Amniotic epithelial cell (primary cell): Measurements from ENCODE around the gene NNT.
"Not testable (repeated sequence)": the region's sequence is repeated elsewhere in the genome, so short reads cannot be mapped to it uniquely, and the experiment has no call there.

Experiments
- DNase-seq: peaks from one replicate; pipeline ENCODE4 v3.0.0-alpha.2; 2010; ENCODE audit warnings: low read depth

The NNT gene

DNA sequence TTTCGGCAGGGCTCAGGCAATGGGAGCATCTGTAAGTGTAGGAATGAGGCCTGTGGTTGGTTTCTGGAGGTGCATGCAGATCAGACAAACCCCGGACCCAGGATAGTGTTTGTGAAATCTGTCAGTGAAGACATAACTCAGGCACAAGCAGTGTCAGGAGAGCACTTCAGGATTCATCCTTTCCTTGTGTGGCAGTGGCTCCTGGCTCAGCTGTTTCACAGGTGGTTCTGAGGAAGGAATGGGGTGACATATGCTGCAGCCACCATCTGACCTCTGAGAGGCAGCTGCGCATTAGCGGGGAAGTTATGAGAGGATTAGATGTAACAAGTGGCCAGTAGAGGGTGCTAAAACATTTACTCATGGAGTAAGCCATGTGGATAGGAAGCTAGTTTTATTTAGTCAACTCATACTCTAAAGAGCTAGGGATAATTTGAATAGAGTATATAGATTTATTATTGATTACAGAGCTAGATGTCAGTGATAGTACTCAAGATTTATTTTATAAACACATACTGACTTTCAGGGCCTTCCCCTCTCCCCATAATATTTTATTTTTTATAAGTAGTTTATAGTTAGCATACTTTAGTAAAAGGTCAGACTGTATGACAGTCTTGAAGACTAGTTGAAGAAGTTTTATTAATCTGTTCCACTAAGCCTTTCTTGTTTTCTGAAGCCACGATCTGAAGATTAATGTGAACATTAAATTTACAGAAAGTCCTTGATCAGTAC is 28.4 kb downstream of the NNT start:
- DNase-seq = peak; percentile 80

DNA sequence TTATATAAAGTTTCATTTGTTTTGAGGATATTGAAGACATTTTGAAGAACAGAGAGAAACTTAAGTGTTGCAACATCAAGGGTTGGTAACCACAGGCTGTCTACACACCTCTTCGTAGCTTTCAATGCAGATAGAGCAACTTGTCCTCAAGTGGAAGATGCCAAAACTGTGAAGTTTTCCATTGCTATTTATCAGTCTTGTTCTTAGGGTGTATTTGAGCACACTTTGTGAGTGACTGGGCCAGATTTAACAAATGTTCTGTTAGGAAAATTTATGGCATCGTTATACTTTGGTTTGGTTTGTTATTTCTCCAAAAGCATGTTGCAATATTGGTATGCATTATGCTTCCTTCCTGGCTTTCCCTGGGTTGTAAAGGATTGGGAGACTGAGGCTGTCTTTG is 31.6 kb downstream of the NNT start:
- DNase-seq = peak; percentile 28

DNA sequence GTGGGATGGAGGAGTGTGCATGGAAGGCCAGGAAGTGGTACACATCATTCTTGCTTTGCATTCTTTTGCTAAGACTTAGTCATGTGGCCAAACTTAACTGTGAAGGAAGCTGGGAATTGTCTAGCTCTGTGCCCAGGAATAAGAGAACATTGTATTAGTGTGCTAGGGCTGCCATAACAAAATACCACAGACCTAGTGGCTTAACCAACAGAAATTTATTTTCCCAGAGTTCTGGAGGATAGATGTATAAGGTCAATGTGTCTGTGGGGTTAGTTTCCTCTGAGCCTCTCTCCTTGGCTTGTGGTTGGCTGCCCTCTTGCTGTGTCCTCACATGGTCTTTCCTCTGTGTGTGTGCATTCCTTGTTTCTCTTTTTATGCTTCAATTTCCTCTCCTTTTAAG is 32.4 kb downstream of the NNT start:
- peak; percentile 63 for DNase-seq

DNA sequence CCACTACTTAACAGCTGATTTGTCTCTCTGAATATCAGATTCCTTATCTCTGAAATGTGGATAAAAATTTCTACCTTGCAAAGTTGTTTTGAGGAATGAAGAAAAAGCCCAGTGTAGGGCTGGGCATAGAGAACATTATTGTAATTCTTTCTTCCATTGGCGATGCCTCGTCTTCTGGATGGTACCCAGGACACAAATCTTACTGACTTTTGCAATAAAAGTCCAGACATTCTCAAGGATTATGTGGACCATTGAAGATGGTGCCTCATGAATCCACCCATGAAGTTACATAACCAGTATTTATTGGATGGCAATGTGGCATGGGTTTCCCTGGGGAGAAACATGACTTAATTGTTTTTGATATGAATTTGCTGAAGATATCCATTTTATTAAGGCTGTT is 33.1 kb downstream of the NNT start:
- peak; percentile 89 for DNase-seq

DNA sequence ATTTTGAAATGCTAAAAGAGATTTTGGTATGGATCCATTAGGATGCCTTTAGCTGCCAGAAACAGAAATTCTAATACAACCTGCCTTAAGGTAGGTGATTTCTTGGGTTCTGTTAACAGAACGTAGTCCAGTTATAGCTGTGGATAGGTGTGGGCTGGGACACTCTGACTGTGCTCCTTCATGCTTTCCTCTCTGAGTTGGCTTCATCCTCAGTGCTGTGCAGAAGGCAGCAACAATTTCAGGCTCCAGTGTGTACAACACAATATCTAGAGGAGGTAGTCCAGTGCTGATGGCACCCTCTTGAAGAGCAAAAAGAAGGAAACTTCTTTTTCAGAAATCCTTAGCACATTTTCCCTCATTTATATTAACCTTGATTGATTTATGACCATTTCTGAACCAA is 34.4 kb downstream of the NNT start:
- no peak for DNase-seq

DNA sequence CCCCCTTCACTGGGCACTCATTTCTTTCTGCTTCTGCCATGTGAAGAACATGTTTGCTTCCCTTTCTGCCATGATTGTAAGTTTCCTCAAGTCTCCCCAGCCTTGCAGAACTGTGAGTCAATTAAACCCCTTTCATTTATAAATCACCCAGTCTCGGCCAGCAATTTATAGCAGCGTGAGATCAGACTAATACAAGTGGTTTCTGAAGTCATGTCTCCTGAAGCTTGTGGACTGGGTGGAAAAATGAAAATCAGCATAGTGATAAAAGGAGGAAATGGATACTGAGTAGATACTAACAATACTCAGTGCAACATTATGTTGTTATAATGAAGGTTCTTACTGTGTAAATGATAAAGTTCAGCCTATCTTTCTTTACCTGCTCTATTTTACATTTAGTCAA is 35.1 kb downstream of the NNT start:
- DNase-seq = peak; percentile 25

DNA sequence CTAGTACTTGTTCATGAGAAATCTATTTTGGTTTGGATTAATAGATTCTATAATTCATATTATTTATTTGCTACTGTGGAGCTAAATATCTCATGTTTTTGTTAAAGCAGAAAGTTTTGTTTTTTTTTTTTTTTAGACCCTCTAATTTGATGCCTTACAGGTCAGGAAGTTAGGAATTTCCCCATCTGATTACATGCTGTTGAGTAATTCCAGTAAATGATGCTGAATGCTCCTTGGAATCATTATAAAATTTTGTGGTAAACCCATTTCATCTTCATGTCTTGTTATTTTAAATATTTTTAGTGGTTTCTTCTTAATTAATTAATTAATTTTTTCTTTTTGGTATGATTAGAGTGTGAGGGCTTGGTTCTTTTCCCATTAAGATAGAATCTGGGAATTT is 35.6 kb downstream of the NNT start:
- peak; percentile 54 for DNase-seq

DNA sequence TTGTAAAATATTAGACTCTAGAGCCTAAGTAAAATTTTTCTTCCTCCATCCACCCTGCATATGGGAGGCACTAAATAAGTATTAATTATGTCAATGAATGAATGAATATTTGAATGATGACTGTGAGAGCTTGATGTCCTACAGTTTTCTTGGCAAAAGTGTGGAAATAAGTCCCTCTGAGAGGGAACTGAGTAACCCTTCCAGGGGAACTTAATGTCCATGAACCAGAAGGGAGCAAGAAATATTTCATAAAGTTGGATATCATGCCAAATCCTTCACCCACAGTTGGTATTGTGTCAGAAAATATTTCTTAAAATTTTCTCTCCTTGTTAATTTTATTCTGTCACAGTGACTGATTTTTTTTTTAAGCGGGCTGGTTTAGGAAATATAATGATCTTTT is 36.6 kb downstream of the NNT start:
- DNase-seq = no peak

DNA sequence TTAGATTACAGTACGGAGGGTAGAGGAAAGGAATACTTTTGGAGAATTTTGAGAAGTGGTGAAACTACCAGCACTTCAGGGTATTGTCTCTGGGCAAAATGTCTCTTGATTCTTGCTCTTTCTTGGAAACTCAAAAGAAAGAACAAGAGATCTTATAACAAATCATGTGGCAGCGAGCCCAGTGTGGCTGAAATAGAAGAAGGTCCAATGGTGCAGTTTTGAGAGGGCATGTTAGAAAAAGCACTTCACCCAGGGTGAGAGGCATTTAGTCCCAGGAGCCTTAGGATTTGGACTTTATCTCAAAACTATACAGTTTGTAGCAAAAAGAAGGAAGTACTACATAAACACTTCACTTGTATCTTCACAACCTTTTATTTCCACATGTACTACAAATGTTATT is 39.4 kb downstream of the NNT start:
- DNase-seq = no peak

DNA sequence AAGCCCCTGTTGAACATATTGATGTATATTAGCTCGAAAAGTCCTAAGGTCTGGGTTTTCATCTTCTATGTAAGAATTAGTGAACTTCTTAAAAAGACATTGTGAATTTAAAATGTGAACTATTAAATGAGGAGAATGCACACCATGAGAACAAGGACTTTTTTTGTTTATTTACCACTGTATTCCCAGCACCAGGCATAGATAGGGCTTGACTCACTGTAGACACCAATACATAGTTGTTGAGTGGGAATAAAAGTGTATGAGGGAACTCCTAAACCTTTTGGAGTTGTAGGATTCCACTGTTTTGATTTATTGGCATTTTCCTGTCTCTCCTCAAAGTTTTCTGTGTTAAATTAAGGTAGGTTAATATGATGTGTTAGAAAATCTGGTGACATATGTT is 40.3 kb downstream of the NNT start:
- peak; percentile 40 for DNase-seq

DNA sequence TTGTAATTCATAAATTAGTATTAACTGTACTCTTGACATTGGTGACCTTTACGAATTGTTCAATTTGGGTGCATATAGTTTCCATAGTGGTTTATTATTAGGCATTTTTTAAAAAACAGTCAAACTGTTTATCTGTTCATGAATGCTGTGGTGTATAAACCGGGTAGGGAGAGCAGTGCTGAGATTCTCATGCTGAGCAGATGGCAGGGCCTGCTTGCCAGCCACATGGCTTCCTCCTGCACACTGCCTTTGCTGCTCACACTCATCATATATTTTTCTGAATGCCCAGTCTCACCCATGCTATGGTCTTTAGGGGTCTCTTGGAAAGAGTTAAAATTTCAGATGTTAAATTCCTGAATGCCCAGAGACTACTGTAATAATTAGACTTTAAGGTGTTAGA is 40.8 kb downstream of the NNT start:
- no peak for DNase-seq

DNA sequence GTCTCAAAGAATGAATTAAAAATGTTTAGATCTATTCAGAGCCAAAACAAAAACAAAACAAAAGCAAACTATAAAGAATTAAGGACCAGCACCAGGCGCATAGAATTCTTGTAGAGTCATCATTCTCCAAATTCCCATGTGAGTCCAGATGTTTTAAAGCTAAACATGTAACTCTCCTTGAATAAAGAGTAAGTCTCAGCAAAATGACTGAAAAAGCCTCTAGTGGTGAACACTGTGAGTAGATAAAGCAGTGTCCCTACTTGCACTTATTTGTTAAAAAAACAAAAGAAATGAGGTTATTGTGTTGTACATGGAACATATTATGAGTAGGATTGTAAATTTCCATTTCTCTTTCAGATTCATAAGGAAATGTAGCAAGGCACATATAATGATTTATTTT is 44.0 kb downstream of the NNT start:
- peak; percentile 24 for DNase-seq

DNA sequence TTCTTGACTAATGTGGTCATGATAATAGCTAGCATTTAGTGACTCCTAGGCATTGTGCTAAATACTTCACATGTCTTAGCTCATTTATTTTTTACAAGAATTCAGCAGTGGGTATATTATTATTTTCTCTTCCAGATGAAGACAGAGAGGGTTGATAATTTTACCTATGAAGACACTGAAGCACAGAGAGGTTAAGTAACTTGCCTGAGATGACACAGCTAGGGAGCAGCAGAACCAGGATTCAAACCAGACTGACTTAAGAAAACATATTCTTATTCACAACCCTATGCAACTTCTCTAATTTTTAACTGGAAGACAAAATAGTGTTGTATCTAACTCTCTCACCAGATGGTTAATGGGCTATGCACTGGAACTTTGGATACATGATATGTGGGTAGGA is 44.8 kb downstream of the NNT start:
- DNase-seq = no peak

DNA sequence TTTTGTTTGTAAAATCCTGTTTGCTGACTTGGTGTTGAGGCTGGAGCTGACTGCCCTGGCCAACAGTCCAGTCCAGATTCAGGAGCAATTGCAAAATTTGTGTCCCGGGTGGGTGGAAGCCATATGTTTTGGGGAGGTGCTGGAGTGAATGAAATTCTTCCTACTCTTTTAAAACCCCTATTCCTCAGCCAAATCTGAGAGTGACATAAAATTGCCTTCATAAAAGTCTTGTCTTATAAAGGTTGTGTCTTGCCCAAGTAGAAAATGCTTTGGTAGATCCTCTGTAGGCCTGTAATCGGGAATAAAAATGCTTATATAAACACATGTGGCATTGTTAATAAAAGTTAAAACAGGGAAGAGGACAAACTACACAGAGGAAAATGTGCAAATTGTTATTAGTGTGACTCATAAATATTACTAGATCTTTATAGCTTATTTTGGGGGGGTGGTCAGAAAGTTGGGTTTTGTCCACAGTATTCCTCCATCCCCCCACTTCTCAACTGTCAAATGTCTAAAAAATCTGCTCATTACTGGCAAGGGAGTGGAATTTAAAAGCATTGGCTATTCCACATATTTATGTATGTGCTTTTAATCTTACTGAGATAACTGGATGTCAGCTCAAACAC is 45.6 kb downstream of the NNT start:
- no peak for DNase-seq

DNA sequence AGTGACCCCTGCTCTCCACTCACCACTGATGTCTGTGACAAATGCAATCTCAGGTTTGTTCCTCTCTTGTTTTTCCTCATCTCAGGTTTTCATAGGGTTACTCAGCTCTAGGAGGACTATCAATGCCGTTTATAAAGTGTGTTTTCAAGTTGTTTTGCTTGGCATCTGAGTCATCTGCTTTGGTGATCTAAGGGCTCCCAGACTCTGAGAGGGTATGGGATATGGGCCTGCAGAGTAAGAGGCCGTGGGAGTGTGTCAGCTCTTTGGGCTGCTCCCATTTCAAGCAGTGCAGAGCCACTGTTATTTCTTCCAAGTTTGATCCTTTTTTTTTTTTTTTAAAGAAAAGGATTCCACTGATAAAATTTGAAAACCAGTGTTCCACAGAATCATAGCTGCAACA is 46.3 kb downstream of the NNT start:
- DNase-seq = peak; percentile 80

DNA sequence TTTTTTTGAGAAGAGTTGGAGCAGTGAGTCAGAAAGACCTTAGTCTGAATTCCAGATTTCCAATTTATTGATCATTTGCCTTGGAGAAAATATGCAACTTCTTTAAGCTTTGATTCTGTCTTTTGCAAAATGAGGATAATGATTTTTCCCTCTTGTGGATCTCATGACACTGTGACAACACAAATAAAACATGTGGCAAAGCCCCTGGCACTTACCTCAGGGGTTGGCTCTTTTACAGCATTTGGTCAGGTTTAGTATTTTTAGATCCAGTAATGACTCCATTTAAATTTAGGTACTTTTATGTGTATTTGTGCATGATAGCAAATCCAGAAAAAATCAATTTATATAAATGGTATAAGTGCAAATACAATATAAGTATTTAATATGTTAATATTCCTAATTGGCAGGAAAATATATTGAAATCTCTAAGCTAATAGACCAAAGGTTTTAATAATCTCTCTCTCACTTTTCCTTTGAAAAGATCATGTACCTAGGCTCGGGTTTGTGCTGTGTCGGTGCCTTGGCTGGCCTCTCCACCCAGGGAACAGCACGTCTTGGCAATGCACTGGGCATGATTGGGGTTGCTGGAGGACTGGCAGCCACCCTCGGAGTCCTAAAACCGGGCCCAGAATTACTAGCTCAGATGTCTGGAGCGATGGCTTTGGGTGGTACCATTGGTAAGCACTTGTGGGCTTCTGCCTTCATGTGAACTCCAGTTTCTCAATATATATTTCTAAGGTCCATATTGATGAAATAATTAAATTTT is 49.7 kb downstream of the NNT start:
- no peak for DNase-seq

DNA sequence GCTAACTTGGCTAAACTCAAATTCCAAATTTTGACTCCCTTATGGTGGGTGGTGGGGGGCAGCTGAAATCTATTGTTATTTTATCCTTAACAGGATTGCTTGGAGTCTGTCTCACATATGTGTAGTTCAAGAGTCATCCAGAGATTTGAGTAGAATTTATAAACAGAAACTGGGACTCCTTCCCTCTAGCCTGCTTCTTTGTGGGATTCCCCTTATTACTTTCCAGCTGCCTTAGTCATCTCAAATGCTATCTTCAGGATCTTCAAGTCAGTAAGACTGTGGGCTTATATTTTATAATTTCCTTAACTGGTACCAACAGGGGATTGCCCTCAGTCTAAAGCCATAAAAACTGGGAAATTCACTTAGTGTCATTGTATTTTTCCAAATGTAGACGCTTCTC is 55.5 kb downstream of the NNT start:
- peak; percentile 87 for DNase-seq

DNA sequence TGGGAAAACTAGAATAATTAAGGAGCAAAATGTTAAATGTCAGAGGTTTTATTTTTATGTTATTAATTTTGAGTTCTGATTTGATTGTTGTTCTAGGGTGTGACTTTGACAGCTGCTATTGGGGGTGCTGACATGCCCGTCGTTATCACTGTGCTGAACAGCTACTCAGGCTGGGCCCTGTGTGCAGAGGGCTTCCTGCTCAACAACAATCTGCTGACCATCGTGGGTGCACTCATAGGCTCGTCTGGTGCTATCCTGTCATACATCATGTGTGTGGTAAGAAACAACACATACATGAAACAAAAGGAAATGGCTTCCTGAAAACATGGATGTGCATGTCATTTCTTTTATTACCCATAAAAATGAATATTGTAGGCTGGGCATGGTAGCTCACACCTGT is 56.1 kb downstream of the NNT start:
- DNase-seq = no peak

DNA sequence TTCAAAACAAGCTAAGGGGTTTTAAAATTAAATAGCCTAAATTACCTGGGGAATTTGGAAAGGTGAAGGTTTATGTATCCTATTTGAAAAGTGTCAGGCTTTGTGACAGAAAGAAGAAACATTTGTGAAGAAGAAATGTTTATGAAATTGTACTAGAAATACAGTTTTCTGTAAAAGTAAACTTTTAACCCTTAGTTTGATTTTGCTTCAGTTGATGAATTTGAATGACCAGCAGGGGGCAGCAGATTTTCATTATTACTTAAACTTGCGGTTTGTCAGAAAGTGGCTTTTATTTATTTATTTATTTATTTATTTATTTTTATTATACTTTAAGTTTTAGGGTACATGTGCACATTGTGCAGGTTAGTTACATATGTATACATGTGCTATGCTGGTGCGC is 58.1 kb downstream of the NNT start:
- DNase-seq = peak; percentile 57

DNA sequence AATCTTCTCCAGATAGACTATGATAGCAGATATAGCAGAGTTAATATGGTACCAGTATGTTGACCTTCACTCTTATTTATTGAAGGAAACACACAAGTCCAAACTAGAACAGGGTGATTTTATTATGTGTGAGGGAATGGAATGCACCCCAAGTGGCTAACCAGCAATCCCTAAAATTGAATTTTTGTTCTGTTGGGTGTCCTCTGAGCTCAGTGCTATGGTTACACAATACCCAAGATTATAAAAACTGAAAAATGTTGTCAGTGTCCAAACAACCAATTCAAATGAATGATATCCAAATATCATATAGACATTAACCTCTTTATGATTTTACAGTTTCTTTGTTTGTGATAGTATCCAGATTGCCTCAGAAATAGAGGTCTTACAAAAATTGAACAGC is 60.9 kb downstream of the NNT start:
- peak; percentile 20 for DNase-seq

DNA sequence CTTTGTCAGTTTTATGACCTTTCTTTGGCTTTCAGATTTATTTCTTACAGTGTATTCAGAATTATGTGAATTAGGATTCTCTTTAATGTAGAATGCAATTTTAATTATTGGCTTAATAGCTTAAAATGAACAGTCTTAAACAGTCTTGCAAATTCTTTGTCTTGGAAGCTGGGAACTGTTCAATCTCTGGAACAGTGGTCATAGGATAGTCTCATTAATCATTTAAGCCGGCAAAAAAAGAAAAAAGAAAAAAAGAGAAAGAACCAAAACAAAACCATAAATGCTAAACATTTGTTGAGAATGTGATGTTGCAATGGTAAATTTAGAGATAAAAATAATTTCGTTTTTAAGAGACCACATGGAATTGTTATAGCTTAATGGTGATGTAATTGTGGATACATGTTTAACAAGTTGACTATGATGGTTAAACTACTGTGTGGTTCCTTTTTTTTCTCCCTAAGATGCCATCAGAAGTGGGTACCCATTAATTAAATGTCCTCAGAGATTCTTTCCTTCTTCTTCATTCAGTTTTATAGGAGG is 61.6 kb downstream of the NNT start:
- peak; percentile 74 for DNase-seq

DNA sequence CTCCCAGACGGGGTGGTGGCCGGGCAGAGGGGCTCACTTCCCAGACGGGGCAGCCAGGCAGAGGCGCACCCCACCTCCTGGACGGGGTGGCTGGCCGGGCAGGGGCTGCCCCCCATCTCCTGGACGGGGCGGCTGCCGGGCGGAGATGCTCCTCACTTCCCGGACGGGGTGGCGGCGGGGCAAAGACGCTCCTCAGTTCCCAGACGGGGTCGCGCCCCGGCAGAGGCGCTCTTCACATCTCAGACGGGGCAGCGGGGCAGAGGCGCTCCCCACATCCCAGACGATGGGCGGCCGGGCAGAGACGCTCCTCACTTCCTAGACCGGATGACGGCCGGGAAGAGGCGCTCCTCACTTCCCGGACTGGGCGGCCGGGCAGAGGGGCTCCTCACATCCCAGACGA is 62.8 kb downstream of the NNT start:
- not testable (repeated sequence) for DNase-seq

DNA sequence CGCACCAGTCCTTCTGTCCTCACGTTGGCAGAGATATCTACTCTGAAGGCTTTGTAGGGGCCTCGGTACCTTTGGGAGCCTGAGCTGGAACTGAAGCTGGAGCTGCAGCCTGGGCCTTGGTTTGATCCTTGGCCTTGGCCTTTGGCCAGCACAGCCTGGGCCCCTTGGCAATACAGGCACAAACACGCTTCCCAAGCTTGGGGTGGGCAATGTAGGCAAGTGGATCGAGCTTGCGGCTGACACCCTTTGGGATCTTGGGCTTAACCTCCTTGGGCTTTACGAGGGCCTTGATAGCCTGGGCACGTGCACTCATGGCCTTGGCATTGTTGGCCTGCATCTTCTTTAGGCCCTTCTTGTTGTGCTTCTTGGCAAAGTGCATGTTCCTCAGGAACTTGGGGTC is 63.7 kb downstream of the NNT start:
- not testable (repeated sequence) for DNase-seq
